Astrocyte of the cerebellum (primary cell): ENCODE results near the gene XAB2.

Source experiments
- DNase-seq: peaks from one replicate; pipeline ENCODE4 v3.0.0-alpha.2; 2011; ENCODE audit warnings: low read depth
- H3K4me3 ChIP-seq: 2 replicates; pipeline ENCODE4 v1.5.1; 2011; ENCODE audit warnings: mild to moderate bottlenecking, low read depth, low read length, moderate library complexity
- CTCF ChIP-seq: IDR thresholded peaks from 2 replicates; pipeline ENCODE4 v1.5.1; 2012; ENCODE audit warnings: low read length, low read depth, moderate library complexity, mild to moderate bottlenecking; ENCODE audit errors: missing control alignments
- in situ Hi-C: cut with HindIII; loops from 2 replicates; pipeline ENCODE4 v1.10.0; 2017; ENCODE audit warnings: low sequenced_read_pairs

XAB2 gene

GRCh38 chr19:7662657-7663056 is 33.3 kb upstream of the XAB2 start:
- TF ChIP-seq CTCF, result no peak
- H3K4me3 ChIP-seq, result no peak overlapping the region
- no peak for DNase-seq
- in situ Hi-C loops, result no loop called here

- DNase-seq, result no peak
- no peak overlapping the region for H3K4me3 ChIP-seq
- in situ Hi-C loops, result no loop called here
- TF ChIP-seq CTCF, result no peak
These were observed 32.6 kb upstream of the XAB2 start for GRCh38 chr19:7661744-7662538.

- H3K4me3 ChIP-seq, result no peak overlapping the region
These were observed 28.9 kb upstream of the XAB2 start for GRCh38 chr19:7658219-7658686.

GRCh38 chr19:7657131-7657751 is 27.9 kb upstream of the XAB2 start:
- no peak for DNase-seq
- in situ Hi-C loops, result no loop called here
- no peak for TF ChIP-seq CTCF
- no peak overlapping the region for H3K4me3 ChIP-seq

More at GRCh38 chr19:7658219-7658686, 28.9 kb upstream of the XAB2 start:
- TF ChIP-seq CTCF, result no peak
- no peak for DNase-seq
- in situ Hi-C loops, result no loop called here

- TF ChIP-seq CTCF, result no peak
- in situ Hi-C loops, result no loop called here
- DNase-seq, result no peak
- no peak overlapping the region for H3K4me3 ChIP-seq
These were observed 26.2 kb upstream of the XAB2 start for GRCh38 chr19:7655581-7655980.

- no peak for TF ChIP-seq CTCF
- DNase-seq, result no peak
- in situ Hi-C loops, result no loop called here
These were observed 25.1 kb upstream of the XAB2 start for GRCh38 chr19:7654401-7654800.

More at GRCh38 chr19:7654401-7654800, 25.1 kb upstream of the XAB2 start:
- no peak overlapping the region for H3K4me3 ChIP-seq
